GM12864 (cell line): ENCODE data around the gene ACTR1B.
A peak's percentile ranks its signal among the peaks of the same experiment; 100 is the strongest.

Experiments
- DNase-seq: peaks from one replicate; pipeline ENCODE4 v3.0.0-alpha.2; 2011; ENCODE audit warnings: low read depth
- H3K4me3 ChIP-seq: 2 replicates; pipeline ENCODE4 v1.5.1; 2011; ENCODE audit warnings: mild to moderate bottlenecking, low read depth, low read length, control low read depth
- TF ChIP-seq, protein P1 (sequence below): IDR thresholded peaks from 2 replicates; pipeline ENCODE4 v1.5.1; 2011; ENCODE audit warnings: low read depth, mild to moderate bottlenecking, moderate library complexity, low read length, control low read depth, inconsistent platforms; ENCODE audit errors: missing control alignments

ACTR1B gene

DNA sequence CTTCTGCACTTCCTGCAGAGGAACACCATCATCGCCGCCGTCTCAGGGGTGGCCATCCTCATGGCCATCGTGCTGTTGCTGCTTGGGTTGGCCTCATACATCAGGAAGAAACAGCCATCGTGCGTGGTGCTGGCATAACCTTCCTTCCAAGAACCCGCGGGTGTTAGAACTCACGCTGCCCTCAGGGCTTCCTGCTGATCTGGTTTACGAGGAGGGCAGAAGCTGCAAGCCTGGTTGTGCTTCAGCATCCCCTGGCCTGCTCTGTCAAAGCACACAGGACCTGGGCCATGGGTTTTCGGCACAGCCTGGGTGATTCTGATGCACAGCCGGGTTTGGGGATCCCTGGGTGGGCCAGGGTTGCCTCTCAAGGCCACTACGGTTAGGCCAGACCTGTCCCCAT is 37.3 kb upstream of the ACTR1B start:
- DNase-seq: no peak
- TF ChIP-seq, protein P1, sequence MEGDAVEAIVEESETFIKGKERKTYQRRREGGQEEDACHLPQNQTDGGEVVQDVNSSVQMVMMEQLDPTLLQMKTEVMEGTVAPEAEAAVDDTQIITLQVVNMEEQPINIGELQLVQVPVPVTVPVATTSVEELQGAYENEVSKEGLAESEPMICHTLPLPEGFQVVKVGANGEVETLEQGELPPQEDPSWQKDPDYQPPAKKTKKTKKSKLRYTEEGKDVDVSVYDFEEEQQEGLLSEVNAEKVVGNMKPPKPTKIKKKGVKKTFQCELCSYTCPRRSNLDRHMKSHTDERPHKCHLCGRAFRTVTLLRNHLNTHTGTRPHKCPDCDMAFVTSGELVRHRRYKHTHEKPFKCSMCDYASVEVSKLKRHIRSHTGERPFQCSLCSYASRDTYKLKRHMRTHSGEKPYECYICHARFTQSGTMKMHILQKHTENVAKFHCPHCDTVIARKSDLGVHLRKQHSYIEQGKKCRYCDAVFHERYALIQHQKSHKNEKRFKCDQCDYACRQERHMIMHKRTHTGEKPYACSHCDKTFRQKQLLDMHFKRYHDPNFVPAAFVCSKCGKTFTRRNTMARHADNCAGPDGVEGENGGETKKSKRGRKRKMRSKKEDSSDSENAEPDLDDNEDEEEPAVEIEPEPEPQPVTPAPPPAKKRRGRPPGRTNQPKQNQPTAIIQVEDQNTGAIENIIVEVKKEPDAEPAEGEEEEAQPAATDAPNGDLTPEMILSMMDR: no peak
- H3K4me3 ChIP-seq: no peak overlapping the region

DNA sequence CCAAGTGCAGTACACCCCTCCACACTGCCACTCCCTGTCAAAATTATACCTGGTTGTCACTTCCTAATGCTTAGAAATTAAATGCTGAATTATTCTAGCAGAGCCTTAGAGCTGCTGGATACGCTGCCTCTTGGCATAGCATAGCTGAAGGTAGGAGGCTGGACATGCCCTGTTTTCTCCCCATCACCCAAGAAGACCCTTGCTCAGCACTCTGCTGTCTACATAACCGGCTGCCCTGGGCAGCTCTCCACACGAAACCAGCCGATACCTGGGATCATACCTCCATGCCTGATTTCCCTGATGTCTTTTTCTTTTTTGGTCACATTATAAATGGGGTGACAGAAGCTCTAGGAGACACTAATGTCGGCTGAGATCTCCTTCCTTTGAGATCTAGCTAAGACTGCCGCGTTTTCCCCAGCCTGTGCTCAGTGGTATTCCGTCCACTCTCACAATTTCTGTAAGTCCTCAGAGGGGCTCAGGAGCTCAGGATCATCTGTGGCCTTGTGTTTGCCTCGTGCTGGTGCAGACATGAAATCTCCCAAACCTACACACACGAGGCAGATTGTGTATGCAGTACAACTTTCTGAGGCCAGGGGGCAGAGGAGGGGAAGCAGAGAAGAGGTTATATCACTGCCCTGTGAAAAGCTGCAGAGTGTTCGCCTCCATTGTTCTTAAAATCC is 36.1 kb upstream of the ACTR1B start:
- H3K4me3 ChIP-seq: no peak overlapping the region
- TF ChIP-seq, protein P1: peak; percentile 80
- DNase-seq: no peak

DNA sequence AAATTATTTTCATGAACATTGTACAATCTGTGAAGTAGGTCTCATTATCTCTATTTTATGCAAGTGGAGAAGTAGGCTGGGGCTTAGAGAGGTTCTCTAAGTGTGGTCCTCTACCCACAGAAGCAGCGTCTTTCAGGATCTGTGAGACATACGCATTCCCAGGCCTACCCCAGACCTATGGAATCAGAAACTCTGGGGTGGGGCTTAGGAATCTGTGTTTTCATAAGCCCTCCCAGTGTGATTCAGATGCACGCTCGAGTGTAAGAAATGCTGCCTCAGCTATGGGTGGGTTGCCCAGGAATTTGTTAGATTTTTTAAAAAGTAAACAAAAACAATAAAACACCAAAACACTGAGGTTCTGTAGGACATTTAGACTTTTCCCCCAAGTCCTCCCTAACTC is 34.7 kb upstream of the ACTR1B start:
- TF ChIP-seq, protein P1: no peak
- H3K4me3 ChIP-seq: no peak overlapping the region
- no peak for DNase-seq

DNA sequence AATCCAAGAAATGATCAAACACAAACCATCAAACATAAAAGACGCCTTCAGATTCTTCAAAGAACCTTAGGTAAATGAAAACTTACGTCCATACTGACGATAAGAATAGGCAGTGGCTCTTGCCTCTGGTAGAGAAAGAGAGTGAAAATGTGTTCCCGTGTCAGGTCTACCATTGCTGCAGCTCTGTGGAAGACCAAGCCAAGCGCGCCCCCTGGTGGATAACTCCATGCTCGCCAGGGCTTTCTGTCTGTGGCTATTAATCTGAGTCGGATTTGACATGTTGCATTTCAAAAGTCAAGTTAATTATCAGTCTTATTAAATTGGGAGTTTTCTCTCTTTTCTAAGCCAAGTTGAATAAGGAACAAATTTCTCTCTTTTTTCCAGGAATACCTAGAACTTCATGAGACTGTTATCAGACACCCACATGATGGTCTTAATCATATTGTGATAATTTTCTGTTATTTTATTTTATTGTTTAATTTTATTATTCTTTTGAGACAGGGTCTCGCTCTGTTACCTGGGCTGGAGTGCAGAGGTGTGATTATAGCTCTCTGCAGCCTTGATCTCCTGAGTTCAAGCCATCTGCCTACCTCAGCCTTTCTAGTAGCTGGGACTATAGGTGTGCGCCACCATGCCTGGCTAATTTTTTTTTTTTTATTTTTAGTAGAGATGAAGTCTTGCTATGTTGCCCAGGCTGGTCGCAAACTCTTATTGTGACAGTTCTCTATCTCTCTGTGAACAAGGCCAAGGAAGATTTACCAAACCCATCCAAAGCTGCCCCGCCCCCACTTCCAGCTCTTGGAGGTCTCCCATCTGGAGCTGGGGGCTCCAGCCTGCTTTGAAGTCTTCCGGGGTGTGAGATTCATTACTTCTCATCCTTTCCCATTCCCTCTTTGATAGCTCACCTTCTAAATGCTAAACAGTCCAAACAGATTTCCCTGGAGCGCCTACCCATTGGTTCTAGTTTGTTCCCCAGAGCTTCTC is 33.7 kb upstream of the ACTR1B start:
- TF ChIP-seq, protein P1: peak; percentile 82
- DNase-seq: peak; percentile 65
- no peak overlapping the region for H3K4me3 ChIP-seq

DNA sequence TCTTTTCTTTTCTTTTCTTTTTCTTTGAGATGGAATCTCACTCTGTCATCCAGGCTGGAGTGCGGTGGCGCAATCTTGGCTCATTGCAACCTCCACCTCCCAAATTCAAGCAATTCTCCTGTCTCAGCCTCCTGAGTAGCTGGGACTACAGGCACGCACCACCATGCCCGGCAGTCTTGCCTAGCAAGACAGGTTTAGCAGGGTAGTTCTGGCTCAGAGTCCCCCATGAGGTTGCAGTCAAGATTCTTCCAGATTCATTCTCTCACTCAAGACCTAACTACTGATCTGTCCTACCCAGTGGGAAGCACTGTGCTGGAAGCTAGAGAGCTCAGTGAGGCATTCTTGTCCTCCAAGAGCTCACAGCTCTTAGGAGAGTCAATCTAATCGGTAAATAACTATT is 31.9 kb upstream of the ACTR1B start:
- no peak overlapping the region for H3K4me3 ChIP-seq
- no peak for DNase-seq
- TF ChIP-seq, protein P1: no peak

DNA sequence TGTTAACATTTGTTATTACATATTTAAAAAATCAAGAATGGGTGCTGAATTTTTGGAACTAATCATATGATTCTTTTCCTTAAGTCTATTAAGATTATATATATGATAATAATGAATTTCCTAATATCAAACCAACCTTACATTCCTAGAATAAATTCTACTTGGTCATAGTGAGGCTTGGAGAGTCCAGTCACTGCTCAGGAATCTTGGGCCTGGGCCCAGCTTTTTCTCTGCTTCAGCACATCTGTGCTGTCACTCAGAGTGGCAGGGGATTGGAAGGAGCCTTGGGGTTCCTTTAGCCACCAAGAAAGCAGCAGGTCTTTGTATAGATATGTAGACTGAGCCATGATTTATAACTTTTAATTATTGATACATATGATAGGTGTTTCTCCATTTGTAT is 29.6 kb upstream of the ACTR1B start:
- TF ChIP-seq, protein P1: no peak
- no peak for DNase-seq
- no peak overlapping the region for H3K4me3 ChIP-seq
